COLO668 (cell line): ENCODE data around the gene RBM39.
A peak's percentile ranks its signal among the peaks of the same experiment; 100 is the strongest.
"Not testable (repeated sequence)": the region's sequence is repeated elsewhere in the genome, so short reads cannot be mapped to it uniquely, and the experiment has no call there.

Source experiments
- DNase-seq: peaks from one replicate; lab custom pipeline; 2025; ENCODE audit not compliant: unreplicated experiment; lab: John Stamatoyannopoulos, UW

Gene RBM39

GRCh38 chr20:35706591-35707529 lies 35.2 kb downstream of the RBM39 start:
- DNase-seq: not testable (repeated sequence)

GRCh38 chr20:35705894-35706293 lies 36.2 kb downstream of the RBM39 start:
- DNase-seq: not testable (repeated sequence)

GRCh38 chr20:35704514-35705261 lies 37.4 kb downstream of the RBM39 start:
- DNase-seq: no peak

GRCh38 chr20:35702824-35703695 lies 39.0 kb downstream of the RBM39 start:
- no peak for DNase-seq

- DNase-seq: no peak
These were observed 39.8 kb downstream of the RBM39 start for GRCh38 chr20:35702051-35702823.

GRCh38 chr20:35700625-35701148 lies 41.4 kb downstream of the RBM39 start:
- DNase-seq: no peak

GRCh38 chr20:35699957-35700624 lies 42.0 kb downstream of the RBM39 start:
- no peak for DNase-seq

- DNase-seq: peak; percentile 91
These were observed 42.7 kb downstream of the RBM39 start, which contains the start of the genes NFS1 and ROMO1 for GRCh38 chr20:35699127-35699956. TSS of gene NFS1 (minus strand) at chr20:35699352. CDS start at chr20:35699288, 64 bp downstream. TSS of gene ROMO1 (plus strand) at chr20:35699405. CDS start at chr20:35699633, 228 bp downstream.

GRCh38 chr20:35698298-35699126 lies 43.5 kb downstream of the RBM39 start:
- DNase-seq: no peak

GRCh38 chr20:35697696-35698297 lies 44.3 kb downstream of the RBM39 start:
- DNase-seq: no peak

GRCh38 chr20:35695978-35696377 lies 46.1 kb downstream of the RBM39 start:
- no peak for DNase-seq

- no peak for DNase-seq
These were observed 46.8 kb downstream of the RBM39 start for GRCh38 chr20:35695245-35695749.

- DNase-seq: no peak
These were observed 51.8 kb downstream of the RBM39 start for GRCh38 chr20:35690265-35690664.

GRCh38 chr20:35686872-35687271 lies 55.2 kb downstream of the RBM39 start:
- DNase-seq: not testable (repeated sequence)

- DNase-seq: not testable (repeated sequence)
These were observed 56.7 kb downstream of the RBM39 start for GRCh38 chr20:35685368-35685767.

- DNase-seq: no peak
These were observed 60.1 kb downstream of the RBM39 start for GRCh38 chr20:35681960-35682359.
